Measurements from ENCODE around the gene NEAT1.
A peak's percentile ranks its signal among the peaks of the same experiment; 100 is the strongest.

The NEAT1 gene

GRCh38 chr11:65418681-65419459, 3.7 kb upstream of the NEAT1 start:
- H3K4me1 ChIP-seq (ENCODE audit: low read length) = peaks cover 32% of the 10 kb centered on the region
- peak overlapping the region; percentile 75 for H3K4me3 ChIP-seq (ENCODE audit: low read length)
- H3K79me2 ChIP-seq (ENCODE audit: low read length) = peaks cover 47% of the 10 kb centered on the region

GRCh38 chr11:65419460-65419771, 3.2 kb upstream of the NEAT1 start:
- Histone ChIP-seq H2AFZ (ENCODE audit: low read length) (no peak overlapping the region), H4K20me1 (ENCODE audit: insufficient read depth, low read length) (peaks cover 16% of the 10 kb centered on the region), H3K9me3 (replicated peaks; ENCODE audit: insufficient read depth, low read length) (no peaks in the 10 kb centered on the region), H3K4me1 (ENCODE audit: low read length) (peaks cover 32% of the 10 kb centered on the region), H3K27ac (ENCODE audit: low read length) (peak overlapping the region; percentile 100), H3K79me2 (ENCODE audit: low read length) (peaks cover 52% of the 10 kb centered on the region), H3K9ac (ENCODE audit: low read length) (peak overlapping the region; percentile 100), H3K27me3 (replicated peaks; ENCODE audit: insufficient read depth, low read length) (no peaks in the 10 kb centered on the region), H3K4me3 (ENCODE audit: low read length) (peak overlapping the region; percentile 75), H3F3A (ENCODE audit: insufficient read depth, low read length) (peaks cover 74% of the 10 kb centered on the region), H3K36me3 (replicated peaks; ENCODE audit: insufficient read depth, low read length) (no peaks in the 10 kb centered on the region), H3K4me2 (ENCODE audit: low read depth, low read length) (peak overlapping the region; percentile 99), H3K9me2 (replicated peaks; ENCODE audit: insufficient read depth, low read length) (no peaks in the 10 kb centered on the region)
- TF ChIP-seq CTCF (IDR thresholded peaks at IDR 0.05; ENCODE audit: low read length) (no peak), EZH2 (optimal IDR thresholded peaks at IDR 0.05; ENCODE audit: low read depth, low read length) (no peak), EZH2phosphoT487 (IDR thresholded peaks at IDR 0.05; ENCODE audit: low read length) (no peak)
- DNase-seq = no peak

More at GRCh38 chr11:65418681-65419459, 3.7 kb upstream of the NEAT1 start:
- Histone ChIP-seq H3K9me3 (replicated peaks; ENCODE audit: insufficient read depth, low read length) (no peaks in the 10 kb centered on the region), H4K20me1 (ENCODE audit: insufficient read depth, low read length) (peaks cover 11% of the 10 kb centered on the region), H3F3A (ENCODE audit: insufficient read depth, low read length) (peaks cover 68% of the 10 kb centered on the region), H3K9me2 (replicated peaks; ENCODE audit: insufficient read depth, low read length) (no peaks in the 10 kb centered on the region), H3K36me3 (replicated peaks; ENCODE audit: insufficient read depth, low read length) (no peaks in the 10 kb centered on the region), H3K9ac (ENCODE audit: low read length) (peak overlapping the region; percentile 100), H3K27me3 (replicated peaks; ENCODE audit: insufficient read depth, low read length) (no peaks in the 10 kb centered on the region), H3K4me2 (ENCODE audit: low read depth, low read length) (peak overlapping the region; percentile 99), H3K27ac (ENCODE audit: low read length) (peak overlapping the region; percentile 100), H2AFZ (ENCODE audit: low read length) (no peak overlapping the region)
- no peak for TF ChIP-seq CTCF (IDR thresholded peaks at IDR 0.05; ENCODE audit: low read length)
- no peak for TF ChIP-seq EZH2phosphoT487 (IDR thresholded peaks at IDR 0.05; ENCODE audit: low read length)
- DNase-seq = peak; percentile 98

- no peak overlapping the region for H2AFZ ChIP-seq (ENCODE audit: low read length)
- no peaks in the 10 kb centered on the region for H3K27me3 ChIP-seq (replicated peaks; ENCODE audit: insufficient read depth, low read length)
- H3K4me2 ChIP-seq (ENCODE audit: low read depth, low read length) = peak overlapping the region; percentile 99
- no peaks in the 10 kb centered on the region for H3K9me2 ChIP-seq (replicated peaks; ENCODE audit: insufficient read depth, low read length)
- no peak for TF ChIP-seq EZH2phosphoT487 (IDR thresholded peaks at IDR 0.05; ENCODE audit: low read length)
- TF ChIP-seq CTCF (IDR thresholded peaks at IDR 0.05; ENCODE audit: low read length) = no peak
- no peak for TF ChIP-seq EZH2 (optimal IDR thresholded peaks at IDR 0.05; ENCODE audit: low read depth, low read length)
- peaks cover 21% of the 10 kb centered on the region for H4K20me1 ChIP-seq (ENCODE audit: insufficient read depth, low read length)
- peak overlapping the region; percentile 100 for H3K9ac ChIP-seq (ENCODE audit: low read length)
- H3K27ac ChIP-seq (ENCODE audit: low read length) = peak overlapping the region; percentile 100
- peaks cover 32% of the 10 kb centered on the region for H3K4me1 ChIP-seq (ENCODE audit: low read length)
- peaks cover 57% of the 10 kb centered on the region for H3K79me2 ChIP-seq (ENCODE audit: low read length)
- H3K4me3 ChIP-seq (ENCODE audit: low read length) = peak overlapping the region; percentile 75
- peak; percentile 95 for DNase-seq
- peaks cover 79% of the 10 kb centered on the region for H3F3A ChIP-seq (ENCODE audit: insufficient read depth, low read length)
- no peaks in the 10 kb centered on the region for H3K36me3 ChIP-seq (replicated peaks; ENCODE audit: insufficient read depth, low read length)
- H3K9me3 ChIP-seq (replicated peaks; ENCODE audit: insufficient read depth, low read length) = no peaks in the 10 kb centered on the region
Measured at GRCh38 chr11:65419772-65420481, 2.7 kb upstream of the NEAT1 start.
